ENCODE data around the gene RAX2. TPM values are rescaled to one million over a fixed set of nuclear protein-coding genes. Genes with fewer than 3 reads are reported as not detected.

Gene RAX2
- total and polyA plus RNA-seq, 2 donors: 0.07 to 0.09 TPM

DNA sequence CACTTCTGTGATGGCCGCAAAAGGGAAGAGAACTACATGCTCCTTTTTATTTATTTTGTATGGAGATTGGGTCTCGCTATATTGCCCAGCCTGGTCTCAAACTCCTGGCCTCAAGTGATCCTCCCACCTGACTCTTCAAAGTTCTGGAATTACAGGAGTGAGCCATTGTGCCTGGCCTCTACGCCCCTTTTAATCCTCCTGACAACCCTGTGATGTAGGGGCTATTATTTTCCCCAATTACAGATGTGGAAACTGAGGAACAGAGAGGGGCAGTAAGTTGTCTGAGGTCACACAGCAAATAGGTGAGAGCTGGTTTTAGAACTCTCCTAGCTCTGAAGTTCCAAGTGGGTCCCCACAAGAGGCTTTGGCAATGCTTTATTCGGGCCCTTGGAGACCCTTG is 52.2 kb downstream of the RAX2 start:
- Histone ChIP-seq H3K27me3 (ENCODE audit: control insufficient read depth in 2 of 2, insufficient read depth in 1 of 2, low read length in 1 of 2) (peaks cover 34 to 59% of the 10 kb centered on the region in 2 donors), H3K9me3 (ENCODE audit: control insufficient read depth in 2 of 2, insufficient read depth in 1 of 2, low read length in 1 of 2) (peaks cover 3 to 20% of the 10 kb centered on the region in 2 donors), H3K4me1 (ENCODE audit: control insufficient read depth in 2 of 2, insufficient read depth in 2 of 2, low read length in 2 of 2) (peaks cover 0 to 10% of the 10 kb centered on the region in 2 donors), H3K36me3 (ENCODE audit: control insufficient read depth in 2 of 2, insufficient read depth in 2 of 2, low read length in 1 of 2) (no peaks in the 10 kb centered on the region), H3K4me3 (ENCODE audit: low read length in 2 of 2) (no peak overlapping the region), H3K27ac (ENCODE audit: low read depth in 1 of 2, low read length in 1 of 2) (no peak overlapping the region)
- no peak for DNase-seq (ENCODE audit: low read depth in 6 of 9, low spot score in 9 of 9)
- 90% methylated on average over 4 of the region's 4 CpGs for WGBS

Other genes with a start within 250 kb of the RAX2 start
- 0.61 TPM for gene TEKTIP1, start 233.1 kb downstream of the RAX2 start, total RNA-seq
- gene TEKTIP1, start 233.1 kb downstream of the RAX2 start, polyA plus RNA-seq: 4.9 TPM
- 47.5 TPM for gene MFSD12, start 214.6 kb downstream of the RAX2 start, total RNA-seq
- 76.0 TPM for gene MFSD12, start 214.6 kb downstream of the RAX2 start, polyA plus RNA-seq
- 116 TPM for gene HMG20B, start 199.3 kb downstream of the RAX2 start, total RNA-seq
- gene HMG20B, start 199.3 kb downstream of the RAX2 start, polyA plus RNA-seq: 111 TPM
- gene GIPC3, start 186.8 kb downstream of the RAX2 start, total RNA-seq: 0.52 TPM
- gene GIPC3, start 186.8 kb downstream of the RAX2 start, polyA plus RNA-seq: 0.91 TPM
- 0.28 TPM for gene TBXA2R, start 165.4 kb downstream of the RAX2 start, total RNA-seq
- 1.2 TPM for gene TBXA2R, start 165.4 kb downstream of the RAX2 start, polyA plus RNA-seq
- gene CACTIN, start 145.4 kb downstream of the RAX2 start, total RNA-seq: 24.4 TPM
- 20.4 TPM for gene CACTIN, start 145.4 kb downstream of the RAX2 start, polyA plus RNA-seq
- gene PIP5K1C, start 71.8 kb downstream of the RAX2 start, total RNA-seq: 3.4 TPM
- gene PIP5K1C, start 71.8 kb downstream of the RAX2 start, polyA plus RNA-seq: 14.0 TPM
- gene TJP3, start 63.8 kb downstream of the RAX2 start, total RNA-seq: 1.4 TPM
- 3.3 TPM for gene TJP3, start 63.8 kb downstream of the RAX2 start, polyA plus RNA-seq
- gene APBA3, start 10.5 kb downstream of the RAX2 start, total RNA-seq: 23.7 TPM
- 26.1 TPM for gene APBA3, start 10.5 kb downstream of the RAX2 start, polyA plus RNA-seq
- gene MRPL54, start 9.5 kb downstream of the RAX2 start, total RNA-seq: 138 TPM
- 95.9 TPM for gene MRPL54, start 9.5 kb downstream of the RAX2 start, polyA plus RNA-seq
- 12.0 TPM for gene MATK, start 14.2 kb upstream of the RAX2 start, total RNA-seq
- 16.2 TPM for gene MATK, start 14.2 kb upstream of the RAX2 start, polyA plus RNA-seq
- 0.33 TPM for gene ZFR2, start 96.8 kb upstream of the RAX2 start, total RNA-seq
- gene ZFR2, start 96.8 kb upstream of the RAX2 start, polyA plus RNA-seq: 0.32 TPM
- 0.09 TPM for gene ATCAY, start 108.5 kb upstream of the RAX2 start, total RNA-seq
- 0.09 TPM for gene ATCAY, start 108.5 kb upstream of the RAX2 start, polyA plus RNA-seq
- 0.14 TPM for gene NMRK2, start 160.8 kb upstream of the RAX2 start, total RNA-seq
- gene NMRK2, start 160.8 kb upstream of the RAX2 start, polyA plus RNA-seq: 1.1 TPM
- gene DAPK3, start 198.9 kb upstream of the RAX2 start, total RNA-seq: 21.2 TPM
- 50.7 TPM for gene DAPK3, start 198.9 kb upstream of the RAX2 start, polyA plus RNA-seq
- gene EEF2, start 213.2 kb upstream of the RAX2 start, total RNA-seq: 1,612 TPM
- gene EEF2, start 213.2 kb upstream of the RAX2 start, polyA plus RNA-seq: 815 TPM
- gene PIAS4, start 235.5 kb upstream of the RAX2 start, total RNA-seq: 13.4 TPM
- gene PIAS4, start 235.5 kb upstream of the RAX2 start, polyA plus RNA-seq: 10.8 TPM